WERI-Rb-1 (cell line): Measurements from ENCODE around the gene TMEM253.

Experiments
- DNase-seq: peaks from one replicate; pipeline ENCODE4 v3.0.0-alpha.2; 2020
- H3K27ac ChIP-seq: fragments of 250-450 bp; sonication (Bioruptor Pico); 2 replicates; pipeline ENCODE4 v1.5.1; 2020; ENCODE audit warnings: mild to moderate bottlenecking, moderate library complexity
- H3K27me3 ChIP-seq: fragments of 250-450 bp; sonication (Bioruptor Pico); 2 replicates; pipeline ENCODE4 v1.5.1; 2021; ENCODE audit warnings: mild to moderate bottlenecking, low read depth, moderate library complexity; ENCODE audit not compliant: insufficient read depth, severe bottlenecking
- H3K36me3 ChIP-seq: fragments of 250-450 bp; sonication (Bioruptor Pico); 2 replicates; pipeline ENCODE4 v1.5.1; 2020; ENCODE audit warnings: mild to moderate bottlenecking, moderate library complexity
- H3K4me3 ChIP-seq: 2 replicates; pipeline ENCODE4 v1.5.1; 2011; ENCODE audit warnings: low read depth, mild to moderate bottlenecking, control low read depth, low read length
- H3K9me3 ChIP-seq: fragments of 250-450 bp; sonication (Bioruptor Pico); 2 replicates; pipeline ENCODE4 v1.5.1; 2021; ENCODE audit warnings: mild to moderate bottlenecking, moderate library complexity; ENCODE audit not compliant: severe bottlenecking
- TF ChIP-seq, protein P1 (sequence below): IDR thresholded peaks from 2 replicates; pipeline ENCODE4 v1.5.1; 2011; ENCODE audit warnings: low read depth, mild to moderate bottlenecking, control low read depth, inconsistent platforms, low read length

The TMEM253 gene

GRCh38 chr14:21078726-21079125, 22.1 kb upstream of the TMEM253 start:
- Histone ChIP-seq H3K4me3 (no peak overlapping the region), H3K27ac (no peak overlapping the region), H3K27me3 (no peaks in the 10 kb centered on the region), H3K9me3 (no peaks in the 10 kb centered on the region), H3K36me3 (peaks cover 40% of the 10 kb centered on the region)
- DNase-seq = no peak
- TF ChIP-seq, protein P1, sequence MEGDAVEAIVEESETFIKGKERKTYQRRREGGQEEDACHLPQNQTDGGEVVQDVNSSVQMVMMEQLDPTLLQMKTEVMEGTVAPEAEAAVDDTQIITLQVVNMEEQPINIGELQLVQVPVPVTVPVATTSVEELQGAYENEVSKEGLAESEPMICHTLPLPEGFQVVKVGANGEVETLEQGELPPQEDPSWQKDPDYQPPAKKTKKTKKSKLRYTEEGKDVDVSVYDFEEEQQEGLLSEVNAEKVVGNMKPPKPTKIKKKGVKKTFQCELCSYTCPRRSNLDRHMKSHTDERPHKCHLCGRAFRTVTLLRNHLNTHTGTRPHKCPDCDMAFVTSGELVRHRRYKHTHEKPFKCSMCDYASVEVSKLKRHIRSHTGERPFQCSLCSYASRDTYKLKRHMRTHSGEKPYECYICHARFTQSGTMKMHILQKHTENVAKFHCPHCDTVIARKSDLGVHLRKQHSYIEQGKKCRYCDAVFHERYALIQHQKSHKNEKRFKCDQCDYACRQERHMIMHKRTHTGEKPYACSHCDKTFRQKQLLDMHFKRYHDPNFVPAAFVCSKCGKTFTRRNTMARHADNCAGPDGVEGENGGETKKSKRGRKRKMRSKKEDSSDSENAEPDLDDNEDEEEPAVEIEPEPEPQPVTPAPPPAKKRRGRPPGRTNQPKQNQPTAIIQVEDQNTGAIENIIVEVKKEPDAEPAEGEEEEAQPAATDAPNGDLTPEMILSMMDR = no peak

- H3K9me3 ChIP-seq = no peaks in the 10 kb centered on the region
- DNase-seq = no peak
- no peak overlapping the region for H3K27ac ChIP-seq
- peaks cover 39% of the 10 kb centered on the region for H3K36me3 ChIP-seq
- no peak overlapping the region for H3K4me3 ChIP-seq
- no peaks in the 10 kb centered on the region for H3K27me3 ChIP-seq
- TF ChIP-seq, protein P1 = no peak
These were observed 19.2 kb upstream of the TMEM253 start for GRCh38 chr14:21081521-21082142.

GRCh38 chr14:21083565-21084325, 17.1 kb upstream of the TMEM253 start:
- H3K4me3 ChIP-seq = no peak overlapping the region
- H3K27me3 ChIP-seq = no peaks in the 10 kb centered on the region
- DNase-seq = no peak
- H3K9me3 ChIP-seq = no peaks in the 10 kb centered on the region
- peaks cover 49% of the 10 kb centered on the region for H3K36me3 ChIP-seq
- TF ChIP-seq, protein P1 = no peak
- H3K27ac ChIP-seq = no peak overlapping the region

DNA sequence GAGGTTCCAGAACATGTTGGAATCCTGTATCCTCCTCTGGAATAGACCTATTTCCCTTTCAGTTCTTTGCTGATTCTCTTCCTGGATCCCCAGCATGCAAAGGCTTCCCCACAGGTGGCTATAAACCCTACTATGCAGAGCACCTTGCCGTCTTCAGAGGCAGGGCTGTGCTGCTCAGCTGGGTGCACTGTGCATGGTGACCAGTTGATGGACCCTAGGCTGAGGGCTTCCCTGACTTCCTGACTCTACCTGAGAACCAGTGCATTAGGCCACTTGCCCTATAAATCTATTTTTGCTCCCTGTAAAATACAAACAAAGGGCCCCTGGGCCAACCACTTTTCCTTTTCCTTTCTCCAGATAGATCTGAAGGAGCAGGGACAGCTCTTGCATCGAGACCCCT, 16.5 kb upstream of the TMEM253 start:
- H3K36me3 ChIP-seq = peaks cover 53% of the 10 kb centered on the region
- TF ChIP-seq, protein P1 = no peak
- no peaks in the 10 kb centered on the region for H3K27me3 ChIP-seq
- no peak overlapping the region for H3K4me3 ChIP-seq
- no peak for DNase-seq
- H3K27ac ChIP-seq = no peak overlapping the region
- H3K9me3 ChIP-seq = no peaks in the 10 kb centered on the region

GRCh38 chr14:21084998-21085853, 15.6 kb upstream of the TMEM253 start:
- no peak overlapping the region for H3K4me3 ChIP-seq
- no peak for DNase-seq
- TF ChIP-seq, protein P1 = no peak
- H3K36me3 ChIP-seq = peaks cover 58% of the 10 kb centered on the region
- H3K27me3 ChIP-seq = no peaks in the 10 kb centered on the region
- H3K27ac ChIP-seq = no peak overlapping the region
- no peaks in the 10 kb centered on the region for H3K9me3 ChIP-seq
